NCI-H82 treated with DMSO at 0.1 percent for 48 hours (cell line): ENCODE measurements around the gene RAB3B.
"Not testable (repeated sequence)": the region's sequence is repeated elsewhere in the genome, so short reads cannot be mapped to it uniquely, and the experiment has no call there.

Experiments used
- DNase-seq: peaks from one replicate; lab custom pipeline; 2025; ENCODE audit not compliant: unreplicated experiment; lab: John Stamatoyannopoulos, UW

RAB3B gene

GRCh38 chr1:51875836-51876235 is 114.7 kb downstream of the RAB3B start:
- no peak for DNase-seq

- no peak for DNase-seq
Measured at GRCh38 chr1:51875291-51875772, 115.2 kb downstream of the RAB3B start.

- DNase-seq, result not testable (repeated sequence)
Measured at GRCh38 chr1:51873270-51873669, 117.2 kb downstream of the RAB3B start.

GRCh38 chr1:51871351-51871975 is 119.0 kb downstream of the RAB3B start:
- no peak for DNase-seq

- DNase-seq, result no peak
Measured at GRCh38 chr1:51870603-51871350, 119.7 kb downstream of the RAB3B start.

GRCh38 chr1:51867479-51868232 is 122.8 kb downstream of the RAB3B start:
- no peak for DNase-seq

GRCh38 chr1:51863384-51863783 is 127.1 kb downstream of the RAB3B start:
- DNase-seq, result no peak

- no peak for DNase-seq
Measured at GRCh38 chr1:51861669-51862068, 128.8 kb downstream of the RAB3B start.

- DNase-seq, result no peak
Measured at GRCh38 chr1:51859735-51860134, 130.8 kb downstream of the RAB3B start.

- DNase-seq, result no peak
Measured at GRCh38 chr1:51859333-51859732, 131.2 kb downstream of the RAB3B start.

- no peak for DNase-seq
Measured at GRCh38 chr1:51858892-51859291, 131.6 kb downstream of the RAB3B start.
